HepG2 (cell line): ENCODE results near the gene ZBTB37. TPM values are rescaled to one million over a fixed set of nuclear protein-coding genes. Genes with fewer than 3 reads are reported as not detected.

ENCODE experiments used
- HOXD1 ChIP-seq: sonication (generic); formaldehyde crosslinking; IDR thresholded peaks from 2 replicates; pipeline ENCODE4 v1.5.0; 2020; ENCODE audit warnings: missing genetic modification reagents
- RFX1 ChIP-seq: fragments of 450-650 bp; IDR thresholded peaks from 2 replicates; pipeline ENCODE4 v1.6.1; 2017
- SALL2 ChIP-seq: sonication (generic); formaldehyde crosslinking; IDR thresholded peaks from 2 replicates; pipeline ENCODE4 v1.8.1; 2023; ENCODE audit warnings: mild to moderate bottlenecking, missing genetic modification reagents, inconsistent platforms
- SYNCRIP ChIP-seq: fragments of 200-400 bp; formaldehyde crosslinking; IDR thresholded peaks from 2 replicates; pipeline ENCODE4 v1.6.1; 2018; ENCODE audit warnings: mild to moderate bottlenecking, low read depth, low read length; ENCODE audit not compliant: insufficient read depth
- ZNF235 ChIP-seq: sonication (generic); formaldehyde crosslinking; IDR thresholded peaks from 2 replicates; pipeline ENCODE4 v1.8.1; 2023; ENCODE audit warnings: mild to moderate bottlenecking, missing genetic modification reagents, borderline replicate concordance
- ZNF841 ChIP-seq: sonication (generic); formaldehyde crosslinking; IDR thresholded peaks from 2 replicates; pipeline ENCODE4 v1.8.1; 2023; ENCODE audit warnings: missing genetic modification reagents, borderline replicate concordance
- polyA plus RNA-seq, 8 experiments: library from polyadenylated mRNA; depleted of rRNA in 3 of 8; stranded (reverse) in 7 of 8; unstranded in 1 of 8; fragments of >200 nt; fragmentation: Illumina TruSeq in 4 of 8; extraction: Trizol in 4 of 8; gene quantifications; 2 replicates each; pipeline versions ENCODE4 v1.2.1 to v1.2.3, GENCODE V29; 2011 to 2016; ENCODE audit warnings: low read depth in 4 of 8, missing spikeins in 1 of 8, mixed read lengths in 1 of 8; ENCODE audit not compliant: insufficient read depth in 1 of 8
- total RNA-seq, 5 experiments: library from RNA; depleted of rRNA; stranded (reverse); fragments of >200 nt; fragmentation: Illumina TruSeq; extraction: Trizol; gene quantifications; 2 replicates each; pipeline ENCODE4 v1.2.3, GENCODE V29; 2016; ENCODE audit warnings: low read depth in 1 of 5
- TF ChIP-seq, protein P1 (sequence below): IDR thresholded peaks from 2 replicates; pipeline ENCODE4 v1.6.1; 2016; ENCODE audit warnings: low read depth, control low read depth
- TF ChIP-seq, protein P2 (sequence below): sonication (generic); formaldehyde crosslinking; IDR thresholded peaks from 2 replicates; pipeline ENCODE4 v1.4.0; 2020; ENCODE audit warnings: missing genetic modification reagents
- TF ChIP-seq, protein P3 (sequence below): sonication (generic); formaldehyde crosslinking; IDR thresholded peaks from 2 replicates; pipeline ENCODE4 v1.5.1; 2020; ENCODE audit warnings: mild to moderate bottlenecking, missing genetic modification reagents, moderate library complexity
- TF ChIP-seq, protein P4 (sequence below): IDR thresholded peaks from 2 replicates; pipeline ENCODE4 v1.6.1; 2016
- TF ChIP-seq, protein P5 (sequence below): sonication (generic); formaldehyde crosslinking; IDR thresholded peaks from 2 replicates; pipeline ENCODE4 v1.4.0; 2020; ENCODE audit warnings: missing genetic modification reagents, low read depth, mild to moderate bottlenecking, borderline replicate concordance
- TF ChIP-seq, protein P6 (sequence below), 2 experiments: sonication (generic) in 1 of 2; formaldehyde crosslinking in 1 of 2; IDR thresholded peaks; 2 replicates each; pipeline versions ENCODE4 v1.4.0 to v1.6.1; 2018 to 2020; ENCODE audit warnings: missing genetic modification reagents in 2 of 2, borderline replicate concordance in 1 of 2, low read depth in 1 of 2, mild to moderate bottlenecking in 1 of 2, missing biosample characterization in 1 of 2

The ZBTB37 gene
- total and polyA plus RNA-seq, 2 of the 13 experiments (the other 11 are each of a cell fraction or from before 2014, with no cell fraction given) = 2.6 to 7.7 TPM

DNA sequence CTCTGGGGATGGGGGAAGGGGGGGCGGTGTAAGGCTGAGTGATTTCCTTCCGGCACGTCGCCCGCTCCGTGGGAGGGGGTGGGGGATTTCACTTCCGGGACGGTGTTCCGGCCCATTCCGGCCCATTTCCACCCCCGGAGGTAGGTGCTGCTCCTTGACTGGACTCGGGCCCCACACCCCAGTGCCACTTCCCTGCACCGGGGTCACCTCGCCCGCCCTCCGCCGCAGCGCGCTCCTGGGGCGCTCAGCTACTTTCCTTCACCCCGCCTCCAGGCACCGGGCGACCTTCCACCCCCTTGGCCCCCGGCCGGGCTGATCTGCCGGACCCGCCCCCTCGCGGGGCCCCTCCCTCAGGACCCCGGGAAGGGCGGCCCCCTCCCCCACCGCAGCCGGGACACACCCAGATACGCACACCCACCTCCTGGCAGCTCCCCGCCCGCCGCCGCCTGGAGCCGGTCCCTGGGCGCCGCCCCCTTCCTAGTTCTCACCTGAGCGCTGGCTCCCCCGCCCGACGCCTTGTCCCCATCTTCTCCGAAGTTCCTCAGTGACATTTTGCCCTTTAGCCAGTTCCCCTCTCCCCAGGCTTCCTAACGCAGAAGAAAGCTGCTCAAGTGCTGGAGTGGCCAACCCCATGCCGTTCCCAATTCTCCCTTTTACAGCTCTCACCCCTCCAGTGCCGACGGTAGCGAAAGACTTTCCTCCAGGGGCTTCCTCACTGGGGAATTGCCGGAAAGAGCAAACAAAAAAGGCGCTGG, at the start of gene ZBTB37 (continued):
- TF ChIP-seq, protein P1, sequence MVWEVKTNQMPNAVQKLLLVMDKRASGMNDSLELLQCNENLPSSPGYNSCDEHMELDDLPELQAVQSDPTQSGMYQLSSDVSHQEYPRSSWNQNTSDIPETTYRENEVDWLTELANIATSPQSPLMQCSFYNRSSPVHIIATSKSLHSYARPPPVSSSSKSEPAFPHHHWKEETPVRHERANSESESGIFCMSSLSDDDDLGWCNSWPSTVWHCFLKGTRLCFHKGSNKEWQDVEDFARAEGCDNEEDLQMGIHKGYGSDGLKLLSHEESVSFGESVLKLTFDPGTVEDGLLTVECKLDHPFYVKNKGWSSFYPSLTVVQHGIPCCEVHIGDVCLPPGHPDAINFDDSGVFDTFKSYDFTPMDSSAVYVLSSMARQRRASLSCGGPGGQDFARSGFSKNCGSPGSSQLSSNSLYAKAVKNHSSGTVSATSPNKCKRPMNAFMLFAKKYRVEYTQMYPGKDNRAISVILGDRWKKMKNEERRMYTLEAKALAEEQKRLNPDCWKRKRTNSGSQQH (CRISPR knock-in tag) = no peak; the same call in none of the 2 replicates
- no peak for TF ChIP-seq RFX1
- TF ChIP-seq, protein P2, sequence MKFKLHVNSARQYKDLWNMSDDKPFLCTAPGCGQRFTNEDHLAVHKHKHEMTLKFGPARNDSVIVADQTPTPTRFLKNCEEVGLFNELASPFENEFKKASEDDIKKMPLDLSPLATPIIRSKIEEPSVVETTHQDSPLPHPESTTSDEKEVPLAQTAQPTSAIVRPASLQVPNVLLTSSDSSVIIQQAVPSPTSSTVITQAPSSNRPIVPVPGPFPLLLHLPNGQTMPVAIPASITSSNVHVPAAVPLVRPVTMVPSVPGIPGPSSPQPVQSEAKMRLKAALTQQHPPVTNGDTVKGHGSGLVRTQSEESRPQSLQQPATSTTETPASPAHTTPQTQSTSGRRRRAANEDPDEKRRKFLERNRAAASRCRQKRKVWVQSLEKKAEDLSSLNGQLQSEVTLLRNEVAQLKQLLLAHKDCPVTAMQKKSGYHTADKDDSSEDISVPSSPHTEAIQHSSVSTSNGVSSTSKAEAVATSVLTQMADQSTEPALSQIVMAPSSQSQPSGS = peak; percentile 1; the same call in 1 of the 2 replicates
- TF ChIP-seq SYNCRIP = no peak
- TF ChIP-seq, protein P3, sequence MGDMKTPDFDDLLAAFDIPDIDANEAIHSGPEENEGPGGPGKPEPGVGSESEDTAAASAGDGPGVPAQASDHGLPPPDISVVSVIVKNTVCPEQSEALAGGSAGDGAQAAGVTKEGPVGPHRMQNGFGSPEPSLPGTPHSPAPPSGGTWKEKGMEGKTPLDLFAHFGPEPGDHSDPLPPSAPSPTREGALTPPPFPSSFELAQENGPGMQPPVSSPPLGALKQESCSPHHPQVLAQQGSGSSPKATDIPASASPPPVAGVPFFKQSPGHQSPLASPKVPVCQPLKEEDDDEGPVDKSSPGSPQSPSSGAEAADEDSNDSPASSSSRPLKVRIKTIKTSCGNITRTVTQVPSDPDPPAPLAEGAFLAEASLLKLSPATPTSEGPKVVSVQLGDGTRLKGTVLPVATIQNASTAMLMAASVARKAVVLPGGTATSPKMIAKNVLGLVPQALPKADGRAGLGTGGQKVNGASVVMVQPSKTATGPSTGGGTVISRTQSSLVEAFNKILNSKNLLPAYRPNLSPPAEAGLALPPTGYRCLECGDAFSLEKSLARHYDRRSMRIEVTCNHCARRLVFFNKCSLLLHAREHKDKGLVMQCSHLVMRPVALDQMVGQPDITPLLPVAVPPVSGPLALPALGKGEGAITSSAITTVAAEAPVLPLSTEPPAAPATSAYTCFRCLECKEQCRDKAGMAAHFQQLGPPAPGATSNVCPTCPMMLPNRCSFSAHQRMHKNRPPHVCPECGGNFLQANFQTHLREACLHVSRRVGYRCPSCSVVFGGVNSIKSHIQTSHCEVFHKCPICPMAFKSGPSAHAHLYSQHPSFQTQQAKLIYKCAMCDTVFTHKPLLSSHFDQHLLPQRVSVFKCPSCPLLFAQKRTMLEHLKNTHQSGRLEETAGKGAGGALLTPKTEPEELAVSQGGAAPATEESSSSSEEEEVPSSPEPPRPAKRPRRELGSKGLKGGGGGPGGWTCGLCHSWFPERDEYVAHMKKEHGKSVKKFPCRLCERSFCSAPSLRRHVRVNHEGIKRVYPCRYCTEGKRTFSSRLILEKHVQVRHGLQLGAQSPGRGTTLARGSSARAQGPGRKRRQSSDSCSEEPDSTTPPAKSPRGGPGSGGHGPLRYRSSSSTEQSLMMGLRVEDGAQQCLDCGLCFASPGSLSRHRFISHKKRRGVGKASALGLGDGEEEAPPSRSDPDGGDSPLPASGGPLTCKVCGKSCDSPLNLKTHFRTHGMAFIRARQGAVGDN (CRISPR knock-in tag) = peak; percentile 53
- TF ChIP-seq, protein P4, sequence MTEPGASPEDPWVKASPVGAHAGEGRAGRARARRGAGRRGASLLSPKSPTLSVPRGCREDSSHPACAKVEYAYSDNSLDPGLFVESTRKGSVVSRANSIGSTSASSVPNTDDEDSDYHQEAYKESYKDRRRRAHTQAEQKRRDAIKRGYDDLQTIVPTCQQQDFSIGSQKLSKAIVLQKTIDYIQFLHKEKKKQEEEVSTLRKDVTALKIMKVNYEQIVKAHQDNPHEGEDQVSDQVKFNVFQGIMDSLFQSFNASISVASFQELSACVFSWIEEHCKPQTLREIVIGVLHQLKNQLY = peak; percentile 36; the same call in 1 of the 2 replicates
- TF ChIP-seq, protein P5, sequence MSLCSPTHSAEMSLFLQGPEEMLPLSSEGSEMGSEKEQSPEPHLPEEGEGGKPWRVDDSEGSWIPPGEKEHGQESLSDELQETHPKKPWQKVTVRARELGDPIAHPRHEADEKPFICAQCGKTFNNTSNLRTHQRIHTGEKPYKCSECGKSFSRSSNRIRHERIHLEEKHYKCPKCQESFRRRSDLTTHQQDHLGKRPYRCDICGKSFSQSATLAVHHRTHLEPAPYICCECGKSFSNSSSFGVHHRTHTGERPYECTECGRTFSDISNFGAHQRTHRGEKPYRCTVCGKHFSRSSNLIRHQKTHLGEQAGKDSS = no peak; the same call in 1 of the 2 replicates
- TF ChIP-seq, protein P6, sequence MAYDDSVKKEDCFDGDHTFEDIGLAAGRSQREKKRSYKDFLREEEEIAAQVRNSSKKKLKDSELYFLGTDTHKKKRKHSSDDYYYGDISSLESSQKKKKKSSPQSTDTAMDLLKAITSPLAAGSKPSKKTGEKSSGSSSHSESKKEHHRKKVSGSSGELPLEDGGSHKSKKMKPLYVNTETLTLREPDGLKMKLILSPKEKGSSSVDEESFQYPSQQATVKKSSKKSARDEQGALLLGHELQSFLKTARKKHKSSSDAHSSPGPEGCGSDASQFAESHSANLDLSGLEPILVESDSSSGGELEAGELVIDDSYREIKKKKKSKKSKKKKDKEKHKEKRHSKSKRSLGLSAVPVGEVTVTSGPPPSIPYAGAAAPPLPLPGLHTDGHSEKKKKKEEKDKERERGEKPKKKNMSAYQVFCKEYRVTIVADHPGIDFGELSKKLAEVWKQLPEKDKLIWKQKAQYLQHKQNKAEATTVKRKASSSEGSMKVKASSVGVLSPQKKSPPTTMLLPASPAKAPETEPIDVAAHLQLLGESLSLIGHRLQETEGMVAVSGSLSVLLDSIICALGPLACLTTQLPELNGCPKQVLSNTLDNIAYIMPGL (CRISPR knock-in tag; IDR thresholded peaks at IDR 0.05; ENCODE audit: borderline replicate concordance in 1 of 2, low read depth in 1 of 2) = peak in 1 of 2 experiments; percentile 14; a peak in 3 of 4 replicates
- peak; percentile 44; the same call in 1 of the 2 replicates for TF ChIP-seq SALL2 (CRISPR knock-in tag)
- TF ChIP-seq ZNF841 (CRISPR knock-in tag) = no peak
- no peak for TF ChIP-seq ZNF235
- peak; percentile 76 for TF ChIP-seq HOXD1 (CRISPR knock-in tag)
